Right renal pelvis (tissue), 4 donors: Measurements from ENCODE around the gene ZBTB44. TPM values are rescaled to one million over a fixed set of nuclear protein-coding genes. Genes with fewer than 3 reads are reported as not detected.
"Not testable (repeated sequence)": the region's sequence is repeated elsewhere in the genome, so short reads cannot be mapped to it uniquely, and the experiment has no call there.

Experiments
- DNase-seq, 4 donors: peaks; one replicate each; pipeline ENCODE4 v3.0.0-alpha.2; 2013; ENCODE audit warnings: low read depth in 4 of 4, low spot score in 3 of 4, missing footprints in 1 of 4
- polyA plus RNA-seq, 4 donors: library from polyadenylated mRNA; unstranded; fragments of 120-200 nt; gene quantifications; one replicate each; pipeline ENCODE4 v1.2.1, GENCODE V29; 2013; ENCODE audit not compliant: insufficient read length in 4 of 4

ZBTB44 gene
- polyA plus RNA-seq, 4 donors: 48.2 to 66.0 (median 57.8) TPM

GRCh38 chr11:130202009-130202817 lies 112.5 kb downstream of the ZBTB44 start:
- DNase-seq: no peak

GRCh38 chr11:130201026-130201425 lies 113.7 kb downstream of the ZBTB44 start:
- no peak for DNase-seq

- no peak for DNase-seq
These were observed 114.9 kb downstream of the ZBTB44 start for GRCh38 chr11:130199792-130200191.

GRCh38 chr11:130198964-130199363 lies 115.8 kb downstream of the ZBTB44 start:
- no peak for DNase-seq

GRCh38 chr11:130198292-130198691 lies 116.4 kb downstream of the ZBTB44 start:
- DNase-seq: no peak

GRCh38 chr11:130197386-130198035 lies 117.2 kb downstream of the ZBTB44 start:
- DNase-seq: no peak

GRCh38 chr11:130194241-130195023 lies 120.3 kb downstream of the ZBTB44 start:
- DNase-seq: no peak

GRCh38 chr11:130193551-130193950 lies 121.2 kb downstream of the ZBTB44 start:
- not testable (repeated sequence) for DNase-seq

- no peak for DNase-seq
These were observed 121.9 kb downstream of the ZBTB44 start for GRCh38 chr11:130192845-130193267.

- DNase-seq: no peak
These were observed 122.8 kb downstream of the ZBTB44 start for GRCh38 chr11:130191896-130192295.

GRCh38 chr11:130190371-130190881 lies 124.3 kb downstream of the ZBTB44 start:
- no peak for DNase-seq

- DNase-seq: no peak
These were observed 125.1 kb downstream of the ZBTB44 start for GRCh38 chr11:130189492-130190210.

GRCh38 chr11:130188585-130189347 lies 126.0 kb downstream of the ZBTB44 start:
- DNase-seq: no peak

GRCh38 chr11:130188047-130188446 lies 126.7 kb downstream of the ZBTB44 start:
- no peak for DNase-seq

- DNase-seq: no peak
These were observed 127.6 kb downstream of the ZBTB44 start for GRCh38 chr11:130187096-130187495.

GRCh38 chr11:130183878-130184610 lies 130.7 kb downstream of the ZBTB44 start:
- DNase-seq: no peak

- peak in 2 of 4 donors; percentile 58 to 59 for DNase-seq
These were observed 133.1 kb downstream of the ZBTB44 start for GRCh38 chr11:130181295-130182272.

GRCh38 chr11:130180896-130181294 lies 133.8 kb downstream of the ZBTB44 start:
- DNase-seq: no peak
